Measurements from ENCODE around the gene TADA1.

The TADA1 gene

GRCh38 chr1:166875734-166876539, at the start of gene TADA1:
Gene TADA1, minus strand, starts transcription at chr1:166876264. Its CDS starts 31 bp downstream, at chr1:166876233.
- peak; percentile 96 for DNase-seq (ENCODE audit: low read depth)

- no peak for DNase-seq (ENCODE audit: low read depth)
Observed at GRCh38 chr1:166924823-166925541, 48.9 kb upstream of the TADA1 start.

- peak; percentile 5 for DNase-seq (ENCODE audit: low read depth)
Observed at GRCh38 chr1:166920561-166921475, 44.8 kb upstream of the TADA1 start.

GRCh38 chr1:166918956-166919316, 42.9 kb upstream of the TADA1 start:
- DNase-seq (ENCODE audit: low read depth) = no peak

- DNase-seq (ENCODE audit: low read depth) = no peak
Observed at GRCh38 chr1:166918088-166918955, 42.3 kb upstream of the TADA1 start.

- no peak for DNase-seq (ENCODE audit: low read depth)
Observed at GRCh38 chr1:166915941-166916340, 39.9 kb upstream of the TADA1 start.

- DNase-seq (ENCODE audit: low read depth) = no peak
Observed at GRCh38 chr1:166915042-166915441, 39.0 kb upstream of the TADA1 start.

- no peak for DNase-seq (ENCODE audit: low read depth)
Observed at GRCh38 chr1:166914111-166914510, 38.0 kb upstream of the TADA1 start.

- DNase-seq (ENCODE audit: low read depth) = no peak
Observed at GRCh38 chr1:166911624-166912023, 35.6 kb upstream of the TADA1 start.

GRCh38 chr1:166910396-166910994, 34.4 kb upstream of the TADA1 start:
- DNase-seq (ENCODE audit: low read depth) = peak; percentile 63

GRCh38 chr1:166908942-166909341, 32.9 kb upstream of the TADA1 start:
- no peak for DNase-seq (ENCODE audit: low read depth)

- no peak for DNase-seq (ENCODE audit: low read depth)
Observed at GRCh38 chr1:166907763-166908162, 31.7 kb upstream of the TADA1 start.

- no peak for DNase-seq (ENCODE audit: low read depth)
Observed at GRCh38 chr1:166907051-166907450, 31.0 kb upstream of the TADA1 start.

- no peak for DNase-seq (ENCODE audit: low read depth)
Observed at GRCh38 chr1:166906647-166907046, 30.6 kb upstream of the TADA1 start.

GRCh38 chr1:166905900-166906299, 29.8 kb upstream of the TADA1 start:
- no peak for DNase-seq (ENCODE audit: low read depth)

- DNase-seq (ENCODE audit: low read depth) = no peak
Observed at GRCh38 chr1:166905136-166905535, 29.1 kb upstream of the TADA1 start.

- no peak for DNase-seq (ENCODE audit: low read depth)
Observed at GRCh38 chr1:166903232-166903631, 27.2 kb upstream of the TADA1 start.

GRCh38 chr1:166902279-166902678, 26.2 kb upstream of the TADA1 start:
- no peak for DNase-seq (ENCODE audit: low read depth)

- no peak for DNase-seq (ENCODE audit: low read depth)
Observed at GRCh38 chr1:166900987-166901386, 24.9 kb upstream of the TADA1 start.

- DNase-seq (ENCODE audit: low read depth) = no peak
Observed at GRCh38 chr1:166899769-166900168, 23.7 kb upstream of the TADA1 start.

GRCh38 chr1:166895766-166896165, 19.7 kb upstream of the TADA1 start:
- DNase-seq (ENCODE audit: low read depth) = no peak

Measured in activated T-cell treated with anti-CD3 and anti-CD28 coated beads for 48 hours (primary cell).